OCI-LY3 (cell line): ENCODE results near the gene NUP93.
A peak's percentile ranks its signal among the peaks of the same experiment; 100 is the strongest.

Experiments
- H2AFZ ChIP-seq: fragments of 200-600, 300-600 bp; shearing (Covaris generic); 2 replicates; pipeline ENCODE4 v1.6.0; 2014; ENCODE audit warnings: antibody characterized with exemption, low read depth, low read length
- H3K27ac ChIP-seq: fragments of 200-600, 300-600 bp; sonication (generic); 2 replicates; pipeline ENCODE4 v1.5.1; 2014; ENCODE audit warnings: mild to moderate bottlenecking, low read length, moderate library complexity, mixed read lengths
- H3K27me3 ChIP-seq: fragments of 200-600, 300-600 bp; sonication (generic); 2 replicates; pipeline ENCODE4 v1.6.1; 2014; ENCODE audit warnings: low read depth, low read length, mixed read lengths
- H3K36me3 ChIP-seq: fragments of 200-600, 300-600 bp; sonication (generic); replicated peaks from 2 replicates; pipeline ENCODE3; 2014; ENCODE audit warnings: low read depth, low read length, mixed read lengths
- H3K4me1 ChIP-seq: fragments of 300-600, 200-600 bp; sonication (generic); 2 replicates; pipeline ENCODE4 v1.6.1; 2014; ENCODE audit warnings: low read length, mixed read lengths
- H3K4me2 ChIP-seq: fragments of 200-600, 300-600 bp; sonication (generic); 2 replicates; pipeline ENCODE4 v1.6.1; 2014; ENCODE audit warnings: low read length, mixed read lengths
- H3K4me3 ChIP-seq: fragments of 300-600, 200-600 bp; sonication (generic); 2 replicates; pipeline ENCODE4 v1.5.1; 2014; ENCODE audit warnings: antibody characterized with exemption, mild to moderate bottlenecking, low read length, moderate library complexity
- H3K79me2 ChIP-seq: fragments of 300-600, 200-600 bp; shearing (Covaris generic); 2 replicates; pipeline ENCODE4 v1.6.1; 2014; ENCODE audit warnings: mild to moderate bottlenecking, low read length, mixed read lengths
- H3K9ac ChIP-seq: fragments of 300-600, 200-600 bp; shearing (Covaris generic); 2 replicates; pipeline ENCODE4 v1.6.0; 2014; ENCODE audit warnings: mild to moderate bottlenecking, low read length, moderate library complexity
- H3K9me3 ChIP-seq: fragments of 200-600, 300-600 bp; shearing (Covaris generic); 2 replicates; pipeline ENCODE4 v1.6.1; 2014; ENCODE audit warnings: low read length, mixed read lengths; ENCODE audit not compliant: insufficient read depth
- H4K20me1 ChIP-seq: fragments of 200-600, 300-600 bp; sonication (generic); 2 replicates; pipeline ENCODE4 v1.6.1; 2016; ENCODE audit warnings: low read length, mixed read lengths; ENCODE audit not compliant: insufficient read depth
- CTCF ChIP-seq: fragments of 200-600, 300-600 bp; sonication (generic); IDR thresholded peaks from 2 replicates; pipeline ENCODE4 v1.5.1; 2014; ENCODE audit warnings: antibody characterized with exemption, low read length, low read depth
- EZH2phosphoT487 ChIP-seq: fragments of 200-600 bp; shearing (Covaris generic); IDR thresholded peaks from 2 replicates; pipeline ENCODE4 v1.6.1; 2018; ENCODE audit warnings: antibody characterized with exemption, mixed run types, low read depth

Gene NUP93

GRCh38 chr16:56732366-56732765, 2.4 kb downstream of the NUP93 start:
- peak overlapping the region; percentile 50 for H3K9ac ChIP-seq
- H3K27ac ChIP-seq, result peak overlapping the region; percentile 80
- H3K4me2 ChIP-seq, result peak overlapping the region; percentile 90
- peaks cover 74% of the 10 kb centered on the region for H3K79me2 ChIP-seq
- H3K36me3 ChIP-seq, result peaks cover 12% of the 10 kb centered on the region
- H3K4me3 ChIP-seq, result peak overlapping the region; percentile 54
- H2AFZ ChIP-seq, result no peak overlapping the region
- H3K4me1 ChIP-seq, result peaks cover 45% of the 10 kb centered on the region
- TF ChIP-seq CTCF (no peak), EZH2phosphoT487 (no peak)
- H3K9me3 ChIP-seq, result no peaks in the 10 kb centered on the region
- H4K20me1 ChIP-seq, result peaks cover 33% of the 10 kb centered on the region
- no peaks in the 10 kb centered on the region for H3K27me3 ChIP-seq

- Histone ChIP-seq H3K79me2 (peaks cover 79% of the 10 kb centered on the region), H2AFZ (no peak overlapping the region), H4K20me1 (peaks cover 33% of the 10 kb centered on the region), H3K36me3 (peaks cover 17% of the 10 kb centered on the region), H3K4me3 (peak overlapping the region; percentile 54), H3K4me2 (peak overlapping the region; percentile 90), H3K4me1 (peaks cover 45% of the 10 kb centered on the region), H3K27ac (peak overlapping the region; percentile 80), H3K9me3 (no peaks in the 10 kb centered on the region), H3K27me3 (no peaks in the 10 kb centered on the region), H3K9ac (peak overlapping the region; percentile 42)
- no peak for TF ChIP-seq CTCF
Observed at GRCh38 chr16:56732832-56733231, 2.9 kb downstream of the NUP93 start.

- Histone ChIP-seq H3K9me3 (no peaks in the 10 kb centered on the region), H4K20me1 (peaks cover 38% of the 10 kb centered on the region), H3K9ac (no peak overlapping the region), H3K4me3 (no peak overlapping the region), H3K36me3 (peaks cover 27% of the 10 kb centered on the region), H3K27ac (no peak overlapping the region), H3K4me2 (no peak overlapping the region), H3K4me1 (peaks cover 45% of the 10 kb centered on the region), H2AFZ (no peak overlapping the region), H3K79me2 (peaks cover 89% of the 10 kb centered on the region), H3K27me3 (no peaks in the 10 kb centered on the region)
- TF ChIP-seq CTCF, result no peak
- no peak for TF ChIP-seq EZH2phosphoT487
Observed at GRCh38 chr16:56734429-56734828, 4.5 kb downstream of the NUP93 start.

GRCh38 chr16:56736476-56736875, 6.5 kb downstream of the NUP93 start:
- Histone ChIP-seq H3K4me3 (no peak overlapping the region), H3K9me3 (no peaks in the 10 kb centered on the region), H3K4me2 (no peak overlapping the region), H4K20me1 (peaks cover 38% of the 10 kb centered on the region), H3K9ac (no peak overlapping the region), H3K27me3 (no peaks in the 10 kb centered on the region), H2AFZ (no peak overlapping the region), H3K36me3 (peaks cover 27% of the 10 kb centered on the region), H3K79me2 (peaks cover 77% of the 10 kb centered on the region), H3K27ac (no peak overlapping the region), H3K4me1 (peaks cover 37% of the 10 kb centered on the region)
- TF ChIP-seq CTCF (no peak), EZH2phosphoT487 (no peak)
